A673 (cell line): ENCODE measurements around the gene MIER2. TPM values are rescaled to one million over a fixed set of nuclear protein-coding genes. Genes with fewer than 3 reads are reported as not detected.

Experiments used
- BruUV-seq: library from RNA; stranded (reverse); fragments of 400-500 nt; replicated peaks from 2 replicates; lab custom pipeline; 2021; lab: Mats Ljungman, UMichigan
- CTCF ChIA-PET: fragments of 300-600 bp; sonication (Branson Sonifier 250); formaldehyde crosslinking; loops from one replicate; lab custom pipeline; 2022; ENCODE audit warnings: antibody characterized with exemption; lab: Charles Lee
- POLR2A ChIA-PET: fragments of 300-600 bp; sonication (Branson Sonifier 250); formaldehyde crosslinking; loops from one replicate; lab custom pipeline; 2022; ENCODE audit warnings: antibody characterized with exemption; ENCODE audit not compliant: low non-redundant PET; lab: Charles Lee
- DNase-seq: peaks from one replicate; pipeline ENCODE4 v3.0.0-alpha.2; 2015; ENCODE audit warnings: low spot score
- H3K27ac ChIP-seq: fragments of 200-600 bp; sonication (generic); 2 replicates; pipeline ENCODE4 v1.5.1; 2016; ENCODE audit warnings: mixed run types, low read depth, mild to moderate bottlenecking, mixed read lengths, antibody characterized with exemption, low read length; ENCODE audit not compliant: poor library complexity, severe bottlenecking
- H3K27me3 ChIP-seq: fragments of 200-600 bp; sonication (generic); replicated peaks from 2 replicates; pipeline ENCODE4 v1.6.1; 2017; ENCODE audit warnings: mixed run types, low read depth, mild to moderate bottlenecking, mixed read lengths, antibody characterized with exemption, low read length; ENCODE audit not compliant: insufficient read depth, poor library complexity
- H3K36me3 ChIP-seq: fragments of 200-600 bp; sonication (generic); 2 replicates; pipeline ENCODE4 v1.6.1; 2016; ENCODE audit warnings: mixed run types, mild to moderate bottlenecking, mixed read lengths, antibody characterized with exemption, low read length; ENCODE audit not compliant: insufficient read depth, poor library complexity, severe bottlenecking
- H3K4me1 ChIP-seq: fragments of 200-600 bp; sonication (generic); 2 replicates; pipeline ENCODE4 v1.6.1; 2017; ENCODE audit warnings: mixed run types, mild to moderate bottlenecking, mixed read lengths, antibody characterized with exemption, low read length; ENCODE audit not compliant: insufficient read depth, poor library complexity, severe bottlenecking
- H3K4me3 ChIP-seq: fragments of 200-600 bp; sonication (generic); 2 replicates; pipeline ENCODE4 v1.5.1; 2016; ENCODE audit warnings: low read depth, mixed run types, mild to moderate bottlenecking, mixed read lengths, low read length; ENCODE audit not compliant: poor library complexity, severe bottlenecking
- H3K9me3 ChIP-seq: fragments of 200-600 bp; sonication (generic); 2 replicates; pipeline ENCODE4 v1.6.1; 2016; ENCODE audit warnings: mixed run types, low read depth, mild to moderate bottlenecking, mixed read lengths, antibody characterized with exemption, low read length; ENCODE audit not compliant: poor library complexity, severe bottlenecking
- EZH2 ChIP-seq: fragments of 200-600 bp; sonication (generic); IDR thresholded peaks from 2 replicates; pipeline ENCODE4 v1.6.1; 2017; ENCODE audit warnings: borderline replicate concordance, low read depth, mild to moderate bottlenecking, mixed read lengths, antibody characterized with exemption, low read length; ENCODE audit not compliant: poor library complexity, severe bottlenecking
- intact Hi-C: fragments of 100-400 bp; cut with micrococcal nuclease; formaldehyde crosslinking; loops from one replicate; pipeline ENCODE4 v1.10.0; 2022; ENCODE audit not compliant: unreplicated experiment
- total RNA-seq: library from RNA; stranded (reverse); gene quantifications from 2 replicates; pipeline ENCODE4 v1.2.3, GENCODE V29; 2021
- TF ChIP-seq, protein P1 (sequence below): fragments of 300-800, 200-600 bp; sonication (generic); conservative IDR thresholded peaks from 2 replicates; pipeline ENCODE4 v1.5.1; 2017; ENCODE audit warnings: low read depth, mild to moderate bottlenecking, antibody characterized with exemption, low read length, moderate library complexity, mixed read lengths

MIER2 gene
- total RNA-seq, 1 experiment from 2014 or later, result 47.8 TPM

DNA sequence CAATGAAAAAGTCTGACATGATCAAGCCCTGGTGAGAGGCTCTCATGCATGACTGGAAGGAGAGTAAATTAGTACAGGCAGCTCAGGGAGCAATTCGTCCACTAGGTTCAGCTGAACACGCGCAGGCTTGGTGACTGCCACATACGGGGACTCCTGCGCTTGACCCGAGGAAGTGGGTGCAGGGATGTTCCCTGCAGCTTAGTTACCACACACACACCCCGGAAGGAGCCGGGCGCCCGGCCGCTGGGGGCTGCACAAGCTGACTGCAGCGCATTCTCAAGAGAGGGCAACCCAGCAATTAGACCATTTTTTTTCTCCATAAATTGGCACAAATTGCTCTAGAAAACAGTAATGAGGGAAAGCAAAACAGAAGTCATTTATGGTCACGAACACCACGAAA is 23.0 kb upstream of the MIER2 start:
- no peak for DNase-seq
- intact Hi-C loops, result no loop called here

DNA sequence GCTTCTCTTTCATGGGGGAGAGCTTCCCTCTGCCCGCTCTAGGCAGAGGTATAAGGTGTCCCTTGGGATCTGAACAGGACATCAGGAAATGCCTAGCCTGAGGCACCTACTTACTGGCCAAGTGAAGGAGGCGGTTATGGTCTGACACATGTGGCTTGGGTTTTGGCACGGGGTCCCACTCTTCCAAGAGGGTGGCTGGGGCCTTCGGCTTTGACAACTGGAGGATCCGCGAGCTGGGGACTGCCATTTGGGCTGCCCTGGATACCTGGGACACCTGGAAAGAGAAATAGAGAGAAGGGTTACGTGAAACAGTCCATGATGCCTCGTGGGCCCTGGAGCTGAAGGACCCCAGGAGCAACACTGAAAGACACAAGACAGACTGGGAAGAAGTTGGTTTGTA is 22.4 kb upstream of the MIER2 start:
- intact Hi-C loops, result no loop called here
- Histone ChIP-seq H3K27ac (no peak overlapping the region), H3K36me3 (no peaks in the 10 kb centered on the region), H3K4me1 (peaks cover 5% of the 10 kb centered on the region), H3K9me3 (no peaks in the 10 kb centered on the region), H3K4me3 (no peak overlapping the region), H3K27me3 (no peaks in the 10 kb centered on the region)
- POLR2A ChIA-PET, result no interaction called here
- no TSS peak for BruUV-seq
- TF ChIP-seq, protein P1, sequence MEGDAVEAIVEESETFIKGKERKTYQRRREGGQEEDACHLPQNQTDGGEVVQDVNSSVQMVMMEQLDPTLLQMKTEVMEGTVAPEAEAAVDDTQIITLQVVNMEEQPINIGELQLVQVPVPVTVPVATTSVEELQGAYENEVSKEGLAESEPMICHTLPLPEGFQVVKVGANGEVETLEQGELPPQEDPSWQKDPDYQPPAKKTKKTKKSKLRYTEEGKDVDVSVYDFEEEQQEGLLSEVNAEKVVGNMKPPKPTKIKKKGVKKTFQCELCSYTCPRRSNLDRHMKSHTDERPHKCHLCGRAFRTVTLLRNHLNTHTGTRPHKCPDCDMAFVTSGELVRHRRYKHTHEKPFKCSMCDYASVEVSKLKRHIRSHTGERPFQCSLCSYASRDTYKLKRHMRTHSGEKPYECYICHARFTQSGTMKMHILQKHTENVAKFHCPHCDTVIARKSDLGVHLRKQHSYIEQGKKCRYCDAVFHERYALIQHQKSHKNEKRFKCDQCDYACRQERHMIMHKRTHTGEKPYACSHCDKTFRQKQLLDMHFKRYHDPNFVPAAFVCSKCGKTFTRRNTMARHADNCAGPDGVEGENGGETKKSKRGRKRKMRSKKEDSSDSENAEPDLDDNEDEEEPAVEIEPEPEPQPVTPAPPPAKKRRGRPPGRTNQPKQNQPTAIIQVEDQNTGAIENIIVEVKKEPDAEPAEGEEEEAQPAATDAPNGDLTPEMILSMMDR, result no peak
- TF ChIP-seq EZH2, result no peak
- no peak for DNase-seq
- CTCF ChIA-PET, result no interaction called here

More for the DNA sequence above, 23.0 kb upstream of the MIER2 start:
- Histone ChIP-seq H3K9me3 (no peaks in the 10 kb centered on the region), H3K36me3 (no peaks in the 10 kb centered on the region), H3K4me3 (no peak overlapping the region), H3K4me1 (peaks cover 9% of the 10 kb centered on the region), H3K27ac (no peak overlapping the region), H3K27me3 (no peaks in the 10 kb centered on the region)
- POLR2A ChIA-PET, result no interaction called here
- CTCF ChIA-PET, result no interaction called here
- no peak for TF ChIP-seq EZH2
- TF ChIP-seq, protein P1, result no peak
- no TSS peak for BruUV-seq

DNA sequence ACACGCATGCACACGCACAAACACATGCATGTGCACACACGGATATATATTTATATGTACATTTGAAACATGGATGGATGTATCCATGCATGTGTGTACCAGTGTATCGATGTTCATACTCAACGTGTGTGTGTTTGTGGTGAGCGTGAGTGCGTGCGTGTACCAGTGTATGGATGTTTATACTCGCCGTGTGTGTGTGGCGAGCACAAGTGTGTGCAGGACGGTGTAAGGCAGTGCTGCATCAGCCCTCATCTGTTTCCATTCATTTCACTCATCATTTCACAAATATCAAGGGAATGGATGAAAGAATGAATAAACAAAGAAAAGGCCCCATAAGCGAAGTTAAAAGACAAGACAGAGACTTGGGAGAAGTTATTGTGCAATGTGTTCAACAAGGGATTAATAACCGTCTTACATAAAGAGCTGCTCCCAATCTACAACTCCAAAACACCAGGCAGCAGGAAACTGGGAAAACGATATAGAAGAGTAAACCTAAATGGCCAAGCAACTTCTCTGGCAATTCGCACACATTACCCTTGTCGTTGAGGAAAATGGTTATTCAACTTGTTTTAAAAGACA is 21.7 kb upstream of the MIER2 start:
- Histone ChIP-seq H3K27me3 (no peaks in the 10 kb centered on the region), H3K4me1 (no peaks in the 10 kb centered on the region), H3K27ac (no peak overlapping the region), H3K36me3 (no peaks in the 10 kb centered on the region), H3K9me3 (no peaks in the 10 kb centered on the region), H3K4me3 (no peak overlapping the region)
- POLR2A ChIA-PET, result no interaction called here
- intact Hi-C loops, result no loop called here
- CTCF ChIA-PET, result no interaction called here
- TF ChIP-seq, protein P1, result no peak
- TF ChIP-seq EZH2, result no peak
- DNase-seq, result no peak
- BruUV-seq, result no TSS peak
